Psoas muscle (tissue), 8 donors: ENCODE data around the gene MBNL1. TPM values are rescaled to one million over a fixed set of nuclear protein-coding genes. Genes with fewer than 3 reads are reported as not detected.

Source experiments
- ATAC-seq, 4 donors: fragments of 200-7000 bp; cut with Tn5 transposase; one replicate each; pipeline ENCODE4 v1.9.1; 2020; ENCODE audit warnings: moderate library complexity in 3 of 4, mild to moderate bottlenecking in 2 of 4
- DNase-seq, 2 donors: peaks; one replicate each; pipeline ENCODE4 v3.0.0-alpha.2; 2020
- H3K27ac ChIP-seq: fragments of 200-600 bp; one replicate; pipeline ENCODE4 v1.8.0; 2022
- H3K27me3 ChIP-seq, 3 donors: fragments of 200-600 bp in 1 of 3; one replicate each; pipeline versions ENCODE4 v1.6.1 to v1.8.0; 2013 to 2022; ENCODE audit warnings: low read length in 2 of 3, mild to moderate bottlenecking in 2 of 3, moderate library complexity in 1 of 3; ENCODE audit not compliant: insufficient read depth in 3 of 3
- H3K36me3 ChIP-seq, 2 donors: fragments of 200-600 bp in 1 of 2; one replicate each; pipeline versions ENCODE4 v1.6.1 to v1.8.0; 2013 to 2022; ENCODE audit warnings: low read depth in 1 of 2, mild to moderate bottlenecking in 1 of 2, moderate library complexity in 1 of 2; ENCODE audit not compliant: insufficient read depth in 1 of 2
- H3K4me1 ChIP-seq: fragments of 200-600 bp; one replicate; pipeline ENCODE4 v1.8.0; 2022
- H3K4me3 ChIP-seq: fragments of 200-600 bp; one replicate; pipeline ENCODE4 v1.8.0; 2022; ENCODE audit warnings: mild to moderate bottlenecking
- H3K9me3 ChIP-seq: fragments of 200-600 bp; one replicate; pipeline ENCODE4 v1.8.0; 2022
- CTCF ChIP-seq: fragments of 200-600 bp; IDR thresholded peaks from one replicate; pipeline ENCODE4 v1.8.0; 2022; ENCODE audit warnings: antibody characterized with exemption
- WGBS, 3 donors: extraction: QIAGEN DNeasy Blood & Tissue Kit; methylation state at CpG; one replicate each; pipeline versions ENCODE4 v1.1.6 to v1.1.7; 2013; 5-methylcytosine and 5-hydroxymethylcytosine counted together
- intact Hi-C, 2 donors: fragments of 100-400 bp; cut with DNase I; formaldehyde crosslinking; loops; one replicate each; pipeline versions ENCODE4 v1.11.0 to v1.14.2; 2022
- polyA plus RNA-seq, 3 donors: library from polyadenylated mRNA; stranded (reverse); fragments of 200-250 nt; gene quantifications; one replicate each; pipeline ENCODE4 v1.2.3, GENCODE V29; 2013
- total RNA-seq, 4 donors: library from RNA; stranded (reverse); fragmentation: NEBNext Ultra II Directional in 2 of 4; extraction: Animal tissue kit (Norgen Biotek cat#: 25700) in 2 of 4; gene quantifications; one replicate each; pipeline versions ENCODE4 v1.2.1 to v1.2.4, GENCODE V29; 2021 to 2023
- donor health status: healthy with polysubstance abuse.
- donor health status: DM: no; HTN: no; CAD: no; lungs with moderate emphysema.
- donor health status: Bipolar disorder and iron deficiency.
- donor health status: healthy.
- donor health status: DM: yes; HTN: yes; CAD: no.
- donor health status: DM: no; HTN: no; CAD: no.
- donor health status: DM: no; HTN: no; CAD: no.
- donor health status: DM: yes; HTN: yes; CAD: no.

The MBNL1 gene
- total and polyA plus RNA-seq, 7 donors: 27.4 to 281 (median 179) TPM

- intact Hi-C loops: no loop called here
- no peak for TF ChIP-seq CTCF
- no peaks in the 10 kb centered on the region for H3K27me3 ChIP-seq
- DNase-seq (no peak), ATAC-seq (no peak)
- peaks cover 98% of the 10 kb centered on the region for H3K4me1 ChIP-seq
- WGBS, 3 donors: 51 to 73% (median 52%) methylated on average over 2 of the region's 2 CpGs
- no peaks in the 10 kb centered on the region for H3K9me3 ChIP-seq
- H3K36me3 ChIP-seq: no peaks in the 10 kb centered on the region
- H3K27ac ChIP-seq: peak overlapping the region; percentile 78
- H3K4me3 ChIP-seq: peak overlapping the region; percentile 44
Measured at GRCh38 chr3:152319256-152319655, 50.5 kb downstream of the MBNL1 start.

- ATAC-seq (peak; percentile 46 to 55 (median 52)), DNase-seq (no peak)
- Histone ChIP-seq H3K9me3 (no peaks in the 10 kb centered on the region), H3K36me3 (peaks cover 0 to under 1% of the 10 kb centered on the region in 2 donors), H3K4me1 (peaks cover 91% of the 10 kb centered on the region), H3K4me3 (peak overlapping the region; percentile 44), H3K27ac (peak overlapping the region; percentile 78), H3K27me3 (no peaks in the 10 kb centered on the region)
- intact Hi-C loops: loop anchor here in 1 of 2 donors (2.0 to 5.0 kb wide), 2 partner anchors 17 to 82 kb away; no protein-coding TSS in a partner anchor
- WGBS, 3 donors: 51 to 70% (median 55%) methylated on average over 3 of the region's 3 CpGs
- TF ChIP-seq CTCF: no peak
Measured at GRCh38 chr3:152319831-152320617, 51.3 kb downstream of the MBNL1 start.

- Histone ChIP-seq H3K9me3 (no peaks in the 10 kb centered on the region), H3K27ac (peak overlapping the region; percentile 78), H3K4me1 (peaks cover 81% of the 10 kb centered on the region), H3K4me3 (peak overlapping the region; percentile 44), H3K27me3 (no peaks in the 10 kb centered on the region), H3K36me3 (peaks cover 0 to 9% of the 10 kb centered on the region in 2 donors)
- ATAC-seq (peak in 1 of 4 donors; percentile 1), DNase-seq (no peak)
- no peak for TF ChIP-seq CTCF
- WGBS, 3 donors: 38 to 54% (median 47%) methylated on average over 2 of the region's 2 CpGs
- intact Hi-C loops: loop anchor here in 1 of 2 donors (2.0 to 5.0 kb wide), 2 partner anchors 19 to 81 kb away; no protein-coding TSS in a partner anchor
Measured at GRCh38 chr3:152321200-152321954, 52.6 kb downstream of the MBNL1 start.

GRCh38 chr3:152321955-152322377, 53.2 kb downstream of the MBNL1 start:
- Histone ChIP-seq H3K9me3 (no peaks in the 10 kb centered on the region), H3K36me3 (peaks cover 0 to 9% of the 10 kb centered on the region in 2 donors), H3K27me3 (no peaks in the 10 kb centered on the region), H3K27ac (peak overlapping the region; percentile 78), H3K4me3 (peak overlapping the region; percentile 44), H3K4me1 (peaks cover 79% of the 10 kb centered on the region)
- ATAC-seq (peak; percentile 58 to 76 (median 74)), DNase-seq (no peak)
- TF ChIP-seq CTCF: no peak
- WGBS, 3 donors: 34 to 58% (median 38%) methylated on average over 2 of the region's 2 CpGs
- intact Hi-C loops: loop anchor here in 1 of 2 donors (2.0 to 5.0 kb wide), 2 partner anchors 19 to 80 kb away; no protein-coding TSS in a partner anchor
